SH-SY5Y (cell line): ENCODE data around the gene PIRT.

Experiments
- GATA2 ChIP-seq: IDR thresholded peaks from 2 replicates; pipeline ENCODE4 v1.6.1; 2011; ENCODE audit warnings: mild to moderate bottlenecking, low read depth, low read length
- GATA3 ChIP-seq: IDR thresholded peaks from 2 replicates; pipeline ENCODE4 v1.6.1; 2011; ENCODE audit warnings: low read depth, mild to moderate bottlenecking, low read length, moderate library complexity

Gene PIRT

DNA sequence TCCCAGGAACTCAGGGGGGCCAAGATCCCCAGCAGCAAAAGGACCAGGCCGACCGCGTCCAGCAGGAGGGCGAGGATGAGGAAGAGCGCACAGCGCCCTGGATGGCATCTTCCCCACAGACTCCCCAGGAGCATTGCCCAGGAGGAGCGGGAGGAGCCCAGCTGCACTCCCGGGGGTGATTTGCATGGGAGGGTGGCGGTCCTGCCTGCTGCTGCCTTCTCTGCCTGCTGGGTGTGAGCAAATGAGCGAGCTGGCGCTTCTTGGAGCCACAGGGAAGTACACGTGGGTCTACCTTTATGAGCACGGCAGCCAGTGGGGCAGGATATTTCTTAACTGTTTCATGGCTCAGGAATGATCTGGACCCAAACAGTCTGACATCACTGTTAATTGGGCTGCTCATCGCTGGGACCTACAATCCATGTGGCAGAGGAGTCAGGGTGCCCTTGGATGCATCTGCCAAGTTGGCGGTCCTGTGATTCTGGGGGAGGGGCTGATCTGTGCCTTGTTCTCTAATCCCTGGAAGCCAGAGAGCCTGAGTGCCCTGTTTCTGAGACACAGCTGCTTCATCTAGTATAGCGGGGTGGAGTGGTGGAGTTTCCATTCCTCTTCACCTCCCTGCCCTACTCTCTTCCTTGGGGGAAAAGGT is 33.9 kb downstream of the PIRT start, which contains the start of gene TMEM238L:
Gene TMEM238L, minus strand, starts transcription at position 270 of the 646 bp plus-strand sequence. Its CDS starts 136 bp downstream, at position 134.
- TF ChIP-seq GATA2: no peak
- TF ChIP-seq GATA3: no peak

DNA sequence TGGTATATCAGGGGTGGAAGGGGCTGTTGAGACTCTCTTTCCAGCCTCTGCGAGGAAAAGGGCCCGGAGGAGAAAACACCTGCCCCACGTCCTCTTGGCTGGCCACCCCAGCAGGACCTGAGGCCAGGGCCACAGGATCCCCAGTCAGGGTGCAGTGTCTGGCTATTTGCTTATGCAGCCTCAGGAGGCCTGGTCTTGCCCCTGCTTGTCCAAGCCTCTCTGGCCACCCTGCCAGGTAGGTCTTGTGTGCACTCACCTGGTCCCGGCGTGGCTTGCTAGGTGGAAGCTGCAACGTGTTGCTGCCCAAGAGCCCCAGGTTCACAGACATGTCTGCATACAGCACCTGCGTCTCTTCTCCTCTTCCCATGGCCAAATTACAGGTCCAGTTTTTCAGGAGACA is 34.5 kb downstream of the PIRT start:
- no peak for TF ChIP-seq GATA2
- TF ChIP-seq GATA3: no peak

DNA sequence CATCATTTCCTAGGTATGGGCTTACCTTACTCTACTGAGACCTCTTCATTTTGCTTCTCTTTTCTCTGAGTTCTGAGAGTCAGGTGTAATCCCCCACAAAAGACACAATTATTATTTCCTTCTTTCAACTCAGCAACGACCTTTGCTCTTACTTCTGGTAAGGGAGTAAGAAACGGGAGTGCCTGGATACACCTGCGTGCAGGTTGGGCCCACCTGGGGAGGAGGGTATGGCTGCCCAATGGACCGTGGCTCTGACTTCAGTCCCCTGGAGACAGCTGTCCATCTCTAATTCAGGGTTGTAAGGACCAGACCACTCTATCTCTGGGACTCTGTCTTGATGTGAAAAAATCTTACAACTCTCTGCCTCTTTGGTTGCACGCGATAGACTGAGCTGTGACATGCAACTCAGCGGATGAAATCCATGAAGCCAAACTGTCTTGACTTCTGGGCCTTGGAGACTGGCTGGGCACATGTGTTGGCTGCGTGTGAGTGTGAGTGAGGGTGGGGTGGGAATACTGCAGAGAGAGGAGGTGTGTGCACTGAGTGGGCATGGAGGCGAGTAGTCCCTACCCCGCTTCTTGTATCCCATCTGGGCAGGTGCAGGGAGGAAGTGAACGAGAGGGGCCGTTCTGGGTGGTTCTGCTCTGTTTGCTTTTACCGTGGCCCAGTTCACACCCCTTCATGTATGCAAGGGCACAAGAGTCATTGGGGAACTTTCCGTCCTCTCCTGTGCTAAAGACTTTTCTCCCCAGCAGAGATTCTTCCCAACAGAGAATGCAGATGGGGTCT is 35.2 kb downstream of the PIRT start:
- TF ChIP-seq GATA3 (no peak), GATA2 (no peak)

DNA sequence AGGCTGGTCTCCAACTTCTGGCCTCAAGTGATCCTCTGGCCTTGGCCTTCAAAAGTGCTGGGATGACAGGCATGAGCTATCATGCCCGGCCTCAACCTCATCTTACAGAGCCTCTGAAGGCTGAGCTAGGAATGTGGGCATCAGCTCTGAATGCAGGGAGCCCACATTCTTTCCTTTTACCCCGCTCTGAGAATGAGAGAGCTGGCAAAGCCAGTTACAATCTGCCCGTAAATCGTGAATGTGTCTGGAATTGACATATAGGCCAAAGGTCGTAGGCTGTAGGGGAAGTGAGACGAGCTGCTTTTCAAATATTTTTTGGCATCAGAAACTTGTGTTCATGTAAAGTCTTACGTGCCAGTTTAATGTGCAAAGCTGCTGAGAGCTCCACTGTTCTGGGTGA is 38.5 kb downstream of the PIRT start:
- TF ChIP-seq GATA3 (no peak), GATA2 (no peak)

DNA sequence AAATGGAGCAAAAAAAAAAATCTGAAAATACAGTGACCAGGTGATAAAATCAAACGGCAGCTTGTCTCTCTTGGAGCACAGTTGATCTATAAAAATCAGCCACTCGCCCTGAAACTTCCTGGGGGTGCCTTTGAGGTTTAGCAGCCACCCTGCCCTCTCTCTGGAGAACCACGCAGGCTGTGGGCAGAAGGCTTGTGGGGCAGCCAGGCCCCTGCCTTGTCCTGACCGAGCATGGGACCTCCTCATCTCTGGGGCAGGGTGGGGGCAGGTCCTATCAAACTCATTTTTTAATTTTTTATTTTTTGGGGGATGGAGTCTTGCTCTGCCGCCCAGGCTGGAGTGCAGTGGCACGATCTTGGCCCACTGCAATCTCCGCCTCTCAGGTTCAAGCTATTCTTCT is 39.0 kb downstream of the PIRT start:
- no peak for TF ChIP-seq GATA3
- TF ChIP-seq GATA2: no peak

DNA sequence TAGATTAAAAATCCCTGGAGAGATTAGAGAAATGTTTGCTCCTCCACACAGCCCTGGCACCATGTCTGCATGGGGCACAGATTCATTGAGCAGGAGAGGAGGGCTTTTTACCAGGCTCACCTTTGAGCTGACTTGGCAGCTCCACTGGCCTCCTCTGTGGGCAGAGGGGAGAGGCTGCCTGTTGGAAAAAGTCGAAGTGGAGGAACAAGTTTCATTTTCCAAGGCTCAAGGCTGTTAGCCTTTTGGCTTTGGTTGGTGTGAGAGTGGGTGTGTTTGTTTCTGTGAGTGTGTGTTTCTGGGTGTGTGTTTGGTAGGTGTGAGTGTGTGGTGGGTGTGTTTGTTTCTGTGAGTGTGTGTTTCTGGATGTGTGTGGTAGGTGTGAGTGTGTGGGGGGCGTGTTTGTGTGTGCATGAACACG is 39.5 kb downstream of the PIRT start:
- no peak for TF ChIP-seq GATA2
- no peak for TF ChIP-seq GATA3

DNA sequence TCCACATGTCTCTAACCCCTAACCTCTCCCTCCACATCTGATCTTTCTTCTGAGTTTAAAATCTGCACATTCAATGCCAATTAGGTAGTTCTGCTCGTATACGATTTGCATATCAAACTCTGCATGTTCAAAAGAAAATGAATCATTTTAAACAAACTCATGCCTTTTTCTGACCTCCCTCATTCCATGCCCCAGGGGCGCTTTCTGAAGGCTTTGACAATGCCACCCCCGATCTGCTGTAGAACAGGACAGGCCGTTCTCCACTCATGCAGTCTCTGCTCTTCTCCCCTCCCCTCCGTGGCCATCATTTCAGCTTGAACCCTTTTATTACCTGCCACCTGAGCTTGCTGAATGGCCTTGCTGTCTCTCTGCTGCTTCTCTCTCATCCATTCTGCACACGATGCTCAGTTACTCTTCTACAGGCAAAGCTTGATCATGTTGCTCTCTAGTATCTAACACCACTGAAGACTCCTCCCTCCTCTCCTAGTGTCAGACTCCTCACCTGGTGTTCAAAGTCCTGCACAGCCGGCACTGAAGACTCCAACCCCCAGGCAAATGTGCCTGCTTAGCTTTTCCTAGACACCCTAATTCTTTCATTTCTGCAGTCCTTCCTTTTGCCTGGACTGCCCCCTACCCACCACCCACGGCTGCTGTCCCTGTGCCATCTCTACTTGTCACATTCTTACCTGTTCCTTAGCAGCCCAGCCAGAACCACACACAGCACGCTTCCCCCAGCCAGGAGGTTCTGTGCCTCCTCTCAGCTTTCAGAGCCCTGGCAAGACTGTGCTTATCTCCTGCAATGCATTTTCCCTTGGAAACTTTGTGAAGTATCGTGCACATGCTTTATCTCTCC is 40.2 kb downstream of the PIRT start:
- TF ChIP-seq GATA3 (no peak), GATA2 (no peak)

DNA sequence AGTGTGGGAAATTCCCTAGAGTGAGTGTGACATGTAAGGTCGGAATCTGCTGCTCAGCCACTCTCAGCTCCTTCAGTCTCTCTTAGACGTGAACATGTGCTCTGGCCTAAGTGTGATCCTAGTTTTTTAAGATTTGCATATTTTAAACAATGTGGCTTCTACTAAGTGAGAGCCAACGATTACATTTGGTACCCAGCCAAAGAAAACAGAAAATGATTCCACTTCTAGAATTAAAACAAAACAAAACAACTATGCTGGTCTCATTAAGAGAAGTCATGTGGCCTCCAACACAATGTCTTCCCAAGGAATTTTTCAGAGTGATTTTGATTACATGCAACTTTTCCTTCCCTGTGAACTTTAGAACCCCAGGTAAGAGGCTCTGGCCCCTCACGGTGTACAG is 44.1 kb downstream of the PIRT start:
- TF ChIP-seq GATA2 (no peak), GATA3 (no peak)

DNA sequence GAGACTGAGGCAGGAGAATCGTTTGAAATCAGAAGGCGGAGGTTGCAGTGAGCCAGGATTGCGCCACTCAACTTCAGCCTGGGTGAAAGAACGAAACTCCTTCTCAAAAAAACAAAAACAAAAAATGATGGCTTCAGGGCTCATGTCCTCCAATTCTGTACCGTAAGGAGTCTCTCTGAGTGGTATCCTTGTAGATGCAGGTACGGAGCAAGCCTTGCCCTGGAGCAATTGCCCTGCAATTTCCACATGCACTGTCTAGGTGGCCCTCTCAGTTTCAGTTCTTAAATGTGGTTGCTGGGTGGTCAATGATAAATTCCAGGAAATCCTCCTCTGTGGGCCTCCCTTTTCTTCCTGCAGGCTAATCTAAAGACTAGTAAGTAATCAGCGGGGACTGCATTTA is 44.6 kb downstream of the PIRT start:
- no peak for TF ChIP-seq GATA3
- no peak for TF ChIP-seq GATA2

DNA sequence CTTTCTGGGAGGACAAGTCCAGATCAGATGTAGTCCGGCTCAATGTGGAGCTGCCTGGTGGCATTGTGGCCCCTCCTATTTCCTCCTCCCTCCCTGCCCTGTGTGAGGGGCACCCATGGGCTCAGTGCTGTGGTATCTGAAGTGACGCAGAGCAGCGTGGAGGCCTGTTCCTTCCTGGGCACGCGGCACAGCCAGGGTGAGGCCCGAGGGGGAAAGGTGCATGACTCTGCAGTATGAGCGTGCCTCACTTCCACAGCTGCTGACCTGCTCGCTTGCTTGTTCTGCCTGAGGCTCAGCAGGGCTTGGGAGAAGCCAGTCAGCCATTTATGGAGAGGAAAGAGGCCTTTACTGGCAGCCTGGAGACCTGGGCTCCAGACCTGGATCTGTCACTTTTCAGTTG is 45.7 kb downstream of the PIRT start:
- no peak for TF ChIP-seq GATA2
- TF ChIP-seq GATA3: no peak

DNA sequence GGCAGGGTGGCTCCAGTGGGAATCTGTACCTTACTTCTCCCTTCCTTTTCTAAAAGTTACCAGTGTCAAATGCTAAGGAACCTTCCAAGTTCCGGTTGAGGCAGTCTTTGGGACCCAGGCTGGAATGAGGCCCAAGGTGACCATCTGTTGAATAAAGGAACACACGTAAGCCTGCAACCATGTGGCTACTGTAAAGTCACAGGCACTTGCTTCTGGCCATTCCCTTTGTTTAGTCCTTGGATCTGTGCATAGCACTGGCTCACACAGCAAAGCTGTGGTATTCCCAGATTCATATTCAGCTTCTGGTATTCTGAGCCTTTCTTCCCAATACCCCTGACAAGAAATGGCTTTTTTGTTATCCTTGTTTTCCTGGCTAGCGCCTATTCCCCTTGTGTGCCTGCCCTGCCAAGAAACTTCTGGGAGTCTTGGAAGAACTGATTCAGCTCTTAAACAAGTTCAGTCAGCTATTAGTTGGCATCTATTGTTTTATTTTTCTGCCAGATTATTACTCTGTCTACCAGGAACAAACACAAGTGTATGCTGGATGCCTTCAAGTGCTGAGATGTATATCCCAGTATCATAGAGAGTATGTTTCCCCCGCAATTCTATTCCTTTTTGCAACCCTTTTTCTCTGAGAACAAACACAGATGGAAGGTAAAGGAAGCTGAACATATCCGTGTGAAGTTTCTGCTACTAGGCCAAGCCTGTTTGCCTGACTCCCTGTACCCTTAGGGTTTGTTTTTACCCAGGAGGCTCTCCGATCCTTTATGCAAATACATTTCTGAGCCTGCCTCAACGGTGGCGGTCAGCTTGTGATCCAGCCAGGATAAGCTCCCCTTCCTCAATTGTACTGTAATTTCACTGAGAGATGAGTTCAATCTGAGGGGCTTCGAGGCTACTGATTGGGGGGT is 47.1 kb downstream of the PIRT start:
- no peak for TF ChIP-seq GATA3
- no peak for TF ChIP-seq GATA2

DNA sequence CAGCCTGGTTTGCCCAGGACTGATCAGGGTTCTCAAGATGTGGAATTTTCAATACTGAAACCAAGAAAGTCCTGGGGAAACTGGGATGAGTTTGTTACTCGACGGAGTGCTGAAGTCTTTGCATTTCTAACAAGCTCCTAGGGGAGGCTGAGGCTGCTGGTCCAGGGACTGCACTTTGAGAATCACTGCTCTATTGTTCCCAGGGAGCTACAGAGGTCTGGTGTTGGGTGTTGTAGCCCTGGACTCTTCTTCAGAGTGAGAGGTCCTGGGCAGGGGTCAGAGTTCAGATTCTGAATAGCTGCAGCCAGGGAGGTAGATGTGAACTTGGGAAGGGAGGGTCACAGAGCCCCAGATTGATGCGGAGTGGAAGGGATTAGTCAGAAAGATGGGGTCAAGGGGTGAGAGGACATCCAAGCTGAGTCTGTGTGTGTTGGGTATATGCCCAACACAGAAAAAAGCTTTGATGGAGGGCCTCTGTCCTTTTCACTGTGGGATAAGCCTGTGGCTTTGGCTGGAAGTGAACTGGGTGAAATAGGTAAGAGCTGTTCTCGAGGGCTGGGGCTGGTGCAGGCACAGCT is 48.1 kb downstream of the PIRT start:
- TF ChIP-seq GATA3 (no peak), GATA2 (no peak)

DNA sequence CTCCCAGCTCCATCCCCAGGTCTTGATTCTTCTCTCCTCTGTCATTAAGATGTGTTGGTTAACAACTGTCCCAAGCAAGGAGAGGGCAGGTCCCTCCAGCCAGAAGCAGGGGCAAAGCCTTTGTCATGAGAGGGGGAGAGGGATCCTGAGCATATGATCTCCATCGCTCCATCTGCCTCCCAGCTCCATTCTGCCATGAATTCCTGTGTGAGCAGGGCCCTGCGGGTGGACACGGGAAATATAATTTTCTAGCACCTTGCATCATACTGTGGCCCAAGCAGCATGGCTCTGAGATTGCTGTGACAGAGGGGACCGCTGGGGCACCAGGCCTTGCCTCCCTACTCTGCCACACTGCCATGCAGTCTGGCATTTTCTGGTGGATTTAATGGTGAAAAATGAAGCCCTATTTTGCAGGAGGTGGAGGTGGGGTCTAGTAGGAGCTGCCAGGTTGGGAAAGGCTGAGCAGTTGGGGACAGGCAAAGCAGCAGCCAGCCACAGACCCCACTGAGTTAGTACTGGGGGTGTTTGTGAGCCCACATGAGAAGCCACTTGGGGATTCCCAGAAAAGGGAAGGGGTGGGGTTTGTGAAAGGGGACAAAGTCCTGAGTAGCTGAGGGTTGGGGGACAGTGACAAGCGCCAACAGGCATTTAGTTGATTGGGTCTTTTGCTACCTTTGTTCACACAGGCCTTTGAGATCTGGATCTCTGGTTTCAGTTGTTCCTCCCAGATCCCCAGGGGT is 50.4 kb downstream of the PIRT start:
- TF ChIP-seq GATA2 (no peak), GATA3 (no peak)

DNA sequence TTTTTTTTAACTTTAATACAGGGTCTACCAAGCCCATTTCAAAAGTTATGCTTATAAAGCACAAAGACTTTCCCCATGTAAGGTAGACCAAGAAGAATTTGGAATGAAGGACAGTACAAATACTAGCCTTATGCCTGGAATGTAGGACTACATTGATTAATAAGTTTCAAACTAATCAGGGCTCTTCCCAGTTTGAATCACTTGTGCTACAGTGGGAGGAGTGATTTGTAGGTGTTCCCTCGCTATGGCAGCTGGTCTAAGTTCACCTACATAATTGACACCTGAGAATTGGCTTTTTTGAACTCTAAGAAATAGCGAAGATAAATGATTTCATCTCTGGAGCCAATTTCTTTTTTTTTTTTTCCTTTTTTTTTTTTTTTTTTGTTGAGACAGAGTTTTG is 52.6 kb downstream of the PIRT start:
- TF ChIP-seq GATA3: no peak
- TF ChIP-seq GATA2: no peak

DNA sequence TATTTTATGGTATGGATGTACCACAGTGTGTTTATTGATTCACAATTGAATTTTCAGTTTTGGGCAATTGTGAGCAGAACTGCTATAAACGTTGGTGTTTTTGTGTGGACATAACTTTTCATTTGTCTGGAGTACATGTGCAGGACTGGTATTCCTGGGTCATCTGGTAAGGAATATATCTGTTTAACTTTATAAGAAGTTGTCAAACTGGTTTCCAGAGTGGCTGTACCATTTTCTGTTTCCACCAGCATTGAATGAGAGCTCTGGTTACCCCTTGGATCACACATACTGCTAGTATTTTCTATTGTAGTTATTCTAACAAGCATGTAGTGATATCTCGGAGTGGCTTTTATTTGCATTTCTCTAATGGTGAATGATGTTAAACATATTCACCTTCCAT is 58.3 kb downstream of the PIRT start:
- TF ChIP-seq GATA3 (no peak), GATA2 (no peak)
